GM19328 (cell line): ENCODE data around the gene TSPAN32.
"Not testable (repeated sequence)": the region's sequence is repeated elsewhere in the genome, so short reads cannot be mapped to it uniquely, and the experiment has no call there.

Experiments used
- ATAC-seq: cut with Tn5 transposase; IDR thresholded peaks from one replicate; pipeline ENCODE4 v1.9.1; 2021; ENCODE audit warnings: mild to moderate bottlenecking, moderate library complexity; ENCODE audit not compliant: unreplicated experiment

Gene TSPAN32

GRCh38 chr11:2280208-2280607 lies 21.6 kb upstream of the TSPAN32 start:
- no peak for ATAC-seq

- ATAC-seq = not testable (repeated sequence)
Measured at GRCh38 chr11:2286350-2286749, 15.5 kb upstream of the TSPAN32 start.

- ATAC-seq = no peak
Measured at GRCh38 chr11:2287091-2287490, 14.7 kb upstream of the TSPAN32 start.

- ATAC-seq = no peak
Measured at GRCh38 chr11:2289350-2289749, 12.5 kb upstream of the TSPAN32 start.

- no peak for ATAC-seq
Measured at GRCh38 chr11:2289859-2290258, 12.0 kb upstream of the TSPAN32 start.

- ATAC-seq = no peak
Measured at GRCh38 chr11:2290351-2290841, 11.4 kb upstream of the TSPAN32 start.

- no peak for ATAC-seq
Measured at GRCh38 chr11:2293531-2293971, 8.3 kb upstream of the TSPAN32 start.

GRCh38 chr11:2293984-2294925 lies 7.6 kb upstream of the TSPAN32 start:
- ATAC-seq = no peak

- no peak for ATAC-seq
Measured at GRCh38 chr11:2294926-2295290, 6.9 kb upstream of the TSPAN32 start.

- ATAC-seq = no peak
Measured at GRCh38 chr11:2295971-2296912, 5.6 kb upstream of the TSPAN32 start.

GRCh38 chr11:2296913-2297622 lies 4.7 kb upstream of the TSPAN32 start:
- no peak for ATAC-seq

- no peak for ATAC-seq
Measured at GRCh38 chr11:2297623-2298030, 4.2 kb upstream of the TSPAN32 start.

- no peak for ATAC-seq
Measured at GRCh38 chr11:2298131-2298794, 3.5 kb upstream of the TSPAN32 start.

GRCh38 chr11:2298795-2299761 lies 2.7 kb upstream of the TSPAN32 start:
- no peak for ATAC-seq

- ATAC-seq = no peak
Measured at GRCh38 chr11:2299773-2300172, 2.0 kb upstream of the TSPAN32 start.

- ATAC-seq = no peak
Measured at GRCh38 chr11:2300290-2300935, 1.4 kb upstream of the TSPAN32 start.

GRCh38 chr11:2300936-2301630 lies 730 bp upstream of the TSPAN32 start:
- ATAC-seq = no peak

- no peak for ATAC-seq
Measured at GRCh38 chr11:2302306-2302895, 588 bp downstream of the TSPAN32 start.
